ENCODE results near the gene EVI5.
"Not testable (repeated sequence)": the region's sequence is repeated elsewhere in the genome, so short reads cannot be mapped to it uniquely, and the experiment has no call there.

The EVI5 gene

GRCh38 chr1:92690212-92690906, 94.5 kb downstream of the EVI5 start:
- DNase-seq, result no peak
- ATAC-seq, result no peak

- DNase-seq (no peak), ATAC-seq (no peak)
Observed at GRCh38 chr1:92679980-92680379, 104.9 kb downstream of the EVI5 start.

GRCh38 chr1:92663775-92664174, 121.1 kb downstream of the EVI5 start:
- ATAC-seq (no peak), DNase-seq (no peak)

GRCh38 chr1:92662048-92662447, 122.9 kb downstream of the EVI5 start:
- ATAC-seq (no peak), DNase-seq (no peak)

- ATAC-seq (no peak), DNase-seq (no peak)
Observed at GRCh38 chr1:92657701-92658100, 127.2 kb downstream of the EVI5 start.

- DNase-seq, result no peak
- no peak for ATAC-seq
Observed at GRCh38 chr1:92655197-92655801, 129.6 kb downstream of the EVI5 start.

- DNase-seq, result no peak
Observed at GRCh38 chr1:92653605-92654381, 131.1 kb downstream of the EVI5 start.

GRCh38 chr1:92640686-92641085, 144.2 kb downstream of the EVI5 start:
- ATAC-seq, DNase-seq: not testable (repeated sequence)

More at GRCh38 chr1:92653605-92654381, 131.1 kb downstream of the EVI5 start:
- ATAC-seq, result no peak

GRCh38 chr1:92638498-92638897, 146.4 kb downstream of the EVI5 start:
- DNase-seq (no peak), ATAC-seq (no peak)

- not testable (repeated sequence) for DNase-seq, ATAC-seq
Observed at GRCh38 chr1:92635203-92635602, 149.7 kb downstream of the EVI5 start.

- DNase-seq, result no peak
Observed at GRCh38 chr1:92623187-92623778, 161.6 kb downstream of the EVI5 start.

GRCh38 chr1:92619466-92620189, 165.3 kb downstream of the EVI5 start:
- no peak for ATAC-seq

More at GRCh38 chr1:92623187-92623778, 161.6 kb downstream of the EVI5 start:
- ATAC-seq, result no peak

GRCh38 chr1:92601044-92601443, 183.9 kb downstream of the EVI5 start:
- ATAC-seq (no peak), DNase-seq (no peak)

More at GRCh38 chr1:92619466-92620189, 165.3 kb downstream of the EVI5 start:
- no peak for DNase-seq

GRCh38 chr1:92599184-92599583, 185.7 kb downstream of the EVI5 start:
- ATAC-seq (no peak), DNase-seq (no peak)

GRCh38 chr1:92589361-92589760, 195.5 kb downstream of the EVI5 start:
- not testable (repeated sequence) for ATAC-seq, DNase-seq

GRCh38 chr1:92587445-92587844, 197.5 kb downstream of the EVI5 start:
- DNase-seq, result peak; percentile 44

GRCh38 chr1:92585831-92586230, 199.1 kb downstream of the EVI5 start:
- DNase-seq (no peak), ATAC-seq (peak; percentile 17)

More at GRCh38 chr1:92587445-92587844, 197.5 kb downstream of the EVI5 start:
- ATAC-seq, result peak; percentile 80

- DNase-seq, result peak; percentile 28
- ATAC-seq, result not testable (repeated sequence)
Observed at GRCh38 chr1:92584810-92585209, 200.1 kb downstream of the EVI5 start.

- ATAC-seq (peak; percentile 79), DNase-seq (no peak)
Observed at GRCh38 chr1:92583821-92584760, 200.8 kb downstream of the EVI5 start.

GRCh38 chr1:92577261-92577895, 207.5 kb downstream of the EVI5 start:
- ATAC-seq (peak; percentile 79), DNase-seq (no peak)

All from stimulated activated naive CD8-positive, alpha-beta T cell treated with anti-CD3 and anti-CD28 coated beads, Interleukin-15, Interleukin-2, amounts not matched to agents 100 U/mL and 50 U/mL, for 24 hours (primary cell).